GM21737 (cell line): ENCODE measurements around the gene YBX1.

Experiments
- ATAC-seq: cut with Tn5 transposase; IDR thresholded peaks from one replicate; pipeline ENCODE4 v1.9.1; 2021; ENCODE audit warnings: mild to moderate bottlenecking, moderate library complexity; ENCODE audit not compliant: unreplicated experiment

The YBX1 gene

GRCh38 chr1:42734201-42735035 lies 52.2 kb downstream of the YBX1 start:
- ATAC-seq: no peak

- ATAC-seq: no peak
Observed at GRCh38 chr1:42735056-42735455, 52.8 kb downstream of the YBX1 start.

GRCh38 chr1:42735477-42736105 lies 53.4 kb downstream of the YBX1 start:
- no peak for ATAC-seq

- ATAC-seq: no peak
Observed at GRCh38 chr1:42736152-42736551, 53.9 kb downstream of the YBX1 start.

- no peak for ATAC-seq
Observed at GRCh38 chr1:42736571-42737200, 54.5 kb downstream of the YBX1 start.

GRCh38 chr1:42737257-42737656 lies 55.0 kb downstream of the YBX1 start:
- no peak for ATAC-seq

- no peak for ATAC-seq
Observed at GRCh38 chr1:42737986-42738677, 55.9 kb downstream of the YBX1 start.

- no peak for ATAC-seq
Observed at GRCh38 chr1:42738678-42739226, 56.5 kb downstream of the YBX1 start.

GRCh38 chr1:42739753-42740700 lies 57.8 kb downstream of the YBX1 start, which contains the start of gene CLDN19:
Gene CLDN19 (minus strand): TSS chr1:42740236. CDS start chr1:42740063, 173 bp downstream.
- no peak for ATAC-seq

GRCh38 chr1:42740851-42741580 lies 58.8 kb downstream of the YBX1 start:
- ATAC-seq: no peak

GRCh38 chr1:42741706-42742105 lies 59.5 kb downstream of the YBX1 start:
- ATAC-seq: no peak

- no peak for ATAC-seq
Observed at GRCh38 chr1:42742141-42742540, 59.9 kb downstream of the YBX1 start.

GRCh38 chr1:42742617-42743316 lies 60.5 kb downstream of the YBX1 start:
- no peak for ATAC-seq

- ATAC-seq: no peak
Observed at GRCh38 chr1:42743317-42744147, 61.3 kb downstream of the YBX1 start.

GRCh38 chr1:42744148-42744413 lies 61.9 kb downstream of the YBX1 start:
- no peak for ATAC-seq

GRCh38 chr1:42745851-42746250 lies 63.6 kb downstream of the YBX1 start:
- ATAC-seq: no peak

GRCh38 chr1:42746436-42747105 lies 64.4 kb downstream of the YBX1 start:
- ATAC-seq: no peak
